ENCODE measurements around the gene CAPN2.

Gene CAPN2

DNA sequence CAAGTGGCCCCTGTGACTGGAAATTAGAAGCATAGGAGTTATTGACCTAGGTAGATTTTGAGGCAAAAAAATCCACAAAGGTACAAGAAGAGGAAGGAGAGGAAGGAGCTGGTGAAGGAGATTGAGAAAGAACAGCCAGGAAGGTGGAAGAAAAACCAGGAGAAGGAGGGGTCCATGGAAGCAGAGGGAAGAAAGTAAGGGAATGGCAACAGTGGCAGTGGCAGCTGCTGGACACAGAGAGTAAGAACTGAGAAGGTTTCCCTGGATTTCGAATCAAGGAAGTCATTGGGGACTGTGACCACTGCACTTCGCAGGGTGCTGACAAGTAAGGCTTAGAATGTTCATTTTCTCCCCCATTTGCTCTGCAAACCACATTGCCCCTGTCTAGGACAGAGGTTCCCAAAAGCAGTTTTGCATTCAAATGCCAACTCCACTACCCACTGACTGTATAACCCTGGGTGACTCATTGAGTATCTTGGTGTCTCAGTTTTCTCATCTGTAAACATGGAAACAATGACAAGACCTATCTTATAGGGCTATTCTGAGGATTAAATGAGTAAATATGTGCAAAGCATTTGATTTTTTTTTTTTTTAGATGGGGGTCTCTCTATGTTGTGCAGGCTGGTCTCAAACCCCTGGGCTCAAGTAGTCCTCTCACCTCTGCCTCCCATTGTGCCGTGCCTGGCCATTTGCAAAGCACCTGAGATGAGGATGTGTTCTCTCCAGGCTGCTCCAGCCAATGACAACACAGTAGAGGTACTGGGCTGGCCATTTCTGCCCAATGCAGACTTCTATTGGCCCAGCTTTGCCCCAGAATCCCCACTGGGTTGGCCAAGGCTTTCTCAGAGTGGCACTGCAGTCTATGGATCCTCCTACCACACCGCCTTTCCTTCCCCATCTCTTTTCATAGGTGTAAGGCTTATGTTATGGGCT, 9.3 kb upstream of the CAPN2 start:
- no peak for DNase-seq

DNA sequence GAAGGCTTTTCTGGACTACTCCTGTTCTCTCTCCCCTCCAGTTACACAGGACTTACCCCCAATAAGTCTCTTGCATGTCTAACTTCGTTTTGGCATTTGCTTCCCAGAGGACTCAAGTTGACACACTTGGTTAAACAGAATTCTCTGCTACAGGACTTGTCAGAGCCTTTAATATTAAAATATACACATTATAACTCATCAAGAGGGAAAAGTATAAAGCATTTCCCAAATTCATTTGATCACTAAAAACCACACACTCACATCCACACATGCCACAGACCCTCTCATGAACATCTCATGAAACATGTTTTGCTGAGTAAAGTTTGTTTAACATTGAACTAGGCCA, 8.7 kb upstream of the CAPN2 start:
- no peak for DNase-seq

DNA sequence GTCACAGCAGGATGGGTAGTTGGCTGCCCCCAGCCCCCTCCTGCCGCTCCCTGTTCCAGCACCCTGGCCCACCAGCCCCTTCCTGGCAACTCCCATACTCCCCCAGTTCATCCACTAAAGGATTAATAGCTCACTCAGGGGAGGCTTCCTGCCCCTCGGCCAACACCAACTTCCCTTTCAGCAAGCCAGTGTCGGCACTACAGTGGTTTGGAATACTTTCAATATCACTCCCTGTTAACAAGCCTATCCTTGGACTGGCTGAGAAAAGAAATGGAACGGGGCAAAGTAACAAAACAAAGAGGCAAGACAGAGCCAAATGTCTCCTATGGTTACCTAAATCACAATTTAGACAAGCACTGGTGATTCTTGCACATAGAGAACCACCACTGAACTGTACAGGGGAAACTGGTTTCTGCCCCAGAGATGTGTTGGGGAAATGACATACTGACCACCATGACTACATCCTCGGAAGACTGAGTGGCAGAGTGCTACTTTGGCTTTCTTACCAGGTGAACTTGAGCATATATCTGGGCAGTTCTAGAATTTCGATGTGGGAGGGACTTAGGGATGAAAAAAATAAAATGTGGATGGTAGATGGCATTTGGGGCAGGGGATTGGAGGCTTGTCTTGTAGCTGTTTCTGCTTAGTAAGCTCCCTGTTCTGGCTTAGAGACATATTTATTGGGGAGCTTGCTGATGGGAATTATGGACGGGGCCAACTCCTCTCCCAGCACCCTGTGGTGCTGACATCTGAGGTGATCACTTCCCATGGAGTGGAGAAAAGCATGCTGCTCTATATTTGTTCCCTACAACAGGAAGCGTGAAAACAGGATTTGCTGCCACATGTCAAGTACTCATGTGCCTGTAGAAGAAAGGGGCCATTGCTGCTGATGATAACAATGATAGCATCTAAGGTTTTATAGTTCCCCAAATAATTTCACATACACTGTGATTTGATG, 7.1 kb upstream of the CAPN2 start:
- no peak for DNase-seq

DNA sequence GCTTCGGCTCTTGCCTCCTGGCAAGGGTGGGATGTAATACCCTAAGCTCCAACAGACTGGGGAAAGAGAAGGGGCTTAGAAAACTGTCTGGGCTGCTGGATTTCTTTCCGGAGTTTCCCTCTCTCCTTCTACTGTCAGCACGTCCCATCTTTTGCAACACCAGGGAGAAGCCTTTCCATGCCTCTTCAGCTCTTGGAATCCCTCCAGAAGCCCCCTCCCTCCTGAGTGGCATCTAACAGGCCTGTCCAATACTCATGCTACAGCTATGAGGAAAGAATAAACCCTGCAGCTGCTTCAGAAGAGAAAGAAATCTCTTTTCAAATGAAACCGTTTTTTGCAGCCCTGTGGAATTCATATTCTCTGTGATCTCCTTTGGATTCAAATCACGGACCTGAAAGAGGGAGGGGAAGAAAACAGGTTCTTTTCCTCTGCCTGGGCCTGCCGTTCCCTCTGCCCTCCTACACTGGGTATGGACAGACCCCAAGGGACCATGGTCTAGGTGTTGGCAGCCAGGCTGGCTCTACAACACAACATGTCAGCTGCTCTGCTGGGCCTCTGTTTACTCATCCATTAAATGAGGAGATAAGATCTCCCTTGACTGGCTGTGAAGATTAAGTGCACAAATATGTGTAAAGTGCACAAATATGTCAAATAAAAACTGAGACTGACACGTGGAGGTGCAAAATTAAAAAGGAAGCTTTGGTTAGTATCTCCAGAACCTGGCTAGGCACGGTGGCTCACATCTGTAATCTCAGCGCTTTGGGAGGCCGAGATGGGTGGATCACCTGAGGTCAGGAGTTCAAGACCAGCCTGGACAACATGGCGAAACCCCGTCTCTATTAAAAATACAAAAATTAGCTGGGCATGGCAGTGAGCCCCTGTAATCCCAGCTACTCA, 6.0 kb upstream of the CAPN2 start:
- no peak for DNase-seq

DNA sequence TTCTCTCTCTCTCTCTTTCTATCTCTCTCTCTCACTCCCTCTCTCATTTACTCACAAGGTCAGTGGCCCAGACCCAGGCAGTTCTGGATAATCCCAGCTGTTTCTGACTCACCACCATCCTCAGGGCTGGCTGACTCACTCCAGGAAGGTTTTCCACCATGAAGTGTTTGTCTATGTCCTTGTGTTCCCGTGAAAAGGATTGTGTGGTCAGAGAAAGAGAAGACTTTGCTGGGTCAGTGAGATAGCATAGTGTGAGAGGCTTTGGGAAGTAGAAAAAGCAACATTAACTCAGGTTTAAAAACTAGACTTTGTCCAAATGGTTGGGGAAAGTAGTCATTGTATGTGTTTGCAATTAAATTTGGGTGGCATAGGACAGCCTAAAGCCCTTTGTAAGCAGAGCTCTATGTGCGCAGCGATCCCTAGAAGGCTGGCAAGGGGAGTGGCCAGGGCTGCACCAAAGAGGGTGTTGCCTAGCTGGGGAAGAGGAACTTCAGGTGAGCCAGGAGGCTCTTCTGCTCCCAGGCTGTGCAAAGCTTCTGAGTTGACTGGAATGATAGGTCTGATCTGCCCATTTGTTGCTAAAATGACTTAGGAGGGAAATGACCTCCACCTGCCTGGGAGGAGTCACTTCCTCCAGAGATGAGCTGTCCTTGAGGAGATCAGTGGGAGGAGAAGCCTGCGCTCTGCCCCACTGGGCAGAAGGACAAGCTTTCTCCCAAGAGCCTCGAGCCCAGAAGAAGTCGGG, 4.9 kb upstream of the CAPN2 start:
- no peak for DNase-seq

DNA sequence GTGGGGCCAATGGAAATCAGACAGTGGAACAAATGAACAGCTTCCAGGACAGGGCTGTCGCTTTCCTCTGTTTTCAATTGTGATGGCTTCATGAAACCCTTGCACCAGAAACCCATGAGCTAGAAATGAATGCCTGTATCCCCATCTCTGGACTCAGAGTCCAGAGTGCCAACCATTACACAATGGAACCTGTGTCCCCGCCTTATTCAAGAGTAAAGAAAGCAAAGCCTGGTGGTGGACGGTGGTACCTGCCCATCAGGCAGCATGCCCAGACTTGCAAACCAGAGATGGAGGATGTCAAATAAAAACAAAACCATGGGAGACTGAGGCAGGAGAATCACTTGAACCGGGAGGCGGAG, 4.4 kb upstream of the CAPN2 start:
- no peak for DNase-seq

DNA sequence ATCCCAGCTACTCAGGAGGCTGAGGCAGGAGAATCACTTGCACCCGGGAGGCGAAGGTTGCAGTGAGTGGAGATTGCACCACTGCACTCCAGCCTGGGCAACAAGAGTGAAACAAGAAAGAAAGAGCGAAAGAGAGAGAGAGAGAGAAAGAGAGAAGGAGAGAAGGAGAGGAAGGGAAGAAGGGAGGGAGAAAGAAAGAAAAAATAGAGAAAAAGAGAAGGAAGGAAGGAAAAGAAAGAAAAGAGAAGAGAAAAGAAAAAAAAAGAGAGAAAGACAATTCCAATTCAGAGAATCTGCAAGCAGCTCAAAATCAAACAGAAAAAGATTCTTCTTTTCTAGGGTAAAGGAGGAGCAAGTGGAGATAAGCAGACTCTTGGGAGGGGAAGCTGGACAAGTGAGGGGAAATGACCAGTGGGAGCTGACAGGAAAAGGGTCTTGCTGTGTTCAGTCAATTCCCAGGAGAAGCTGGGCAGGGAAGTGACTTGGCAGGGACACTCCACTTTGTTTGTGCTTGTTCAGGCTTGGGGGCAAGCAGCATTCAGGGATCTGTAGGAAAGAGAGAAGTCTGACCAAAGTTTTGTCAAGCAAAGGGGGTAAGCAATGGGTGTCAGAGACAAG, 3.6 kb upstream of the CAPN2 start:
- DNase-seq, result no peak

DNA sequence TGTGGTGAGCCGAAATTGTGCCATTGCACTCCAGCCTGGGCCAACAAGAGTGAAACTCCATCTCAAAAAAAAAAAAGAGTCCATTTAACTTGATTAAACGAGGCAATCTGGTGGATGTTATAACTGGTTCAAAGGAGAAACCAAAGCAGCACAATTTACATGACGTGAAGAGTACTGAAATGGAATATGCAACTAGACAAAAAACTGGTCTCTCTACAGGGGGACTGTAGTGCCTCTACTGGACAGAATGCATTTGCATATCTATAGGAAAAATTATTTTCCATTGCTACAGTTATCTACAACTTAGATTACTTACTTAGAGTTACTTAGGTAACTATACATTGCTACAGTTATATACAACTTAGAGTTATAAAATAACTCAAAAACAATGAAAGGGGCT, 2.7 kb upstream of the CAPN2 start:
- DNase-seq, result no peak

DNA sequence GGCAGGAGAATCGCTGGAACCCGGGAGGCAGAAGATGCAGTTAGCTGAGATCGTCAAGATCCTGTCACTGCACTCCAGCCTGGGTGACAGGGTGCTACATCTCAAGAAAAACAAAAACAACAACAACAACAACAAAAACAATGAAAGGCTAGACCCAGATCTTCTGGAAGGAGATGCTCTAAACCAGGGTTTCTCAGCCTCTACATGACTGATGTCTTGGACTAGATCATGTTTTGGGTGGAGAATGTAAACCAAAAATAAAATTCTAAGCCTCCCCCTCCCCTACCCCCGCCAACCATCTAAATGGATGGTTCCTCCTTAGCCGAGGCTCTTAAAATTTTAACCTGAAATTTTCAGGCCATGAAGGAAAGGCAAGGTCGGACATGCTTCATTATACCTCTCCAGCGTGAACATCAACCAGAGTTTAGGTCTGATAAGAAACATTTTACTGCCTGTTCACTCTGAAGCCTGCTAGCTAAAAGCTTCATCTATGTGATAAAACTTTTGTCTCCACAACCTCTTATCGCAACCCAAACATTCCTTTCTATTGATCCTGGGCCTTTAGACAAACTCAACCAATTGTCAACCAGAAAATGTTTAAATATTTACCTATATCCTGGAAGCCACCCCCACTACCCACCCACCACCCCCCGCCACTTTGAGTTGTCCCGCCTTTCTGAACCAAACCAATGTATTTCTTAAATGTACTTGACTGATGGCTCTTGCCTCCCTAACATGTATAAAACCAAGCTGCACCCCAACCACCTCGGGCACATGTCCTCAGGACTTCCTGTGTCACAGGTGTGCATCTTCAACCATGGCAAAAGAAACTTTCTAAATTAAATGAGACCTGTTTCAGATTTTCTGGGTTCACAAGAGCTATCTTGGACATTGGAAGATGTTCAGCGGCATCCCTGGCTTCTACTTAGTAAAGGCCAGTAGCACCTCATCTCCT, 1.9 kb upstream of the CAPN2 start:
- no peak for DNase-seq

DNA sequence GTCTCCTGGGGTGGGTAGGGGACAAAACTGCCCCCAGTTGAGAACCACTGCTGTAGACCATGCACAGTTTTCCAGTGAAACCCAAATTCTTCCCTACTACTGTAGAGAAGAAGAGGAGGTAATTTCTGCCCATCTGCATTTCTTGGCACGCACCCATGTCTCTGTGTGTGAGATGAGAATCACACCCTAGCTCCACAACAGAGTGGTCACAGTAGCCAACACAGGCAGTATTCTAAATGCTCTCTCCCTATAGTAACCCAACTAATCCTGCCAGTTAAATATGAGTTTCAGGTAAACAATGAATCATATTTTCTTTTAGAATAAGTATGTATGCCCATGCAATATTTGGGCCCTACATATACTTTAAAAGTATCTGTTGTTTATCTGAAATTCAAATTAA, 1.2 kb upstream of the CAPN2 start:
- no peak for DNase-seq

DNA sequence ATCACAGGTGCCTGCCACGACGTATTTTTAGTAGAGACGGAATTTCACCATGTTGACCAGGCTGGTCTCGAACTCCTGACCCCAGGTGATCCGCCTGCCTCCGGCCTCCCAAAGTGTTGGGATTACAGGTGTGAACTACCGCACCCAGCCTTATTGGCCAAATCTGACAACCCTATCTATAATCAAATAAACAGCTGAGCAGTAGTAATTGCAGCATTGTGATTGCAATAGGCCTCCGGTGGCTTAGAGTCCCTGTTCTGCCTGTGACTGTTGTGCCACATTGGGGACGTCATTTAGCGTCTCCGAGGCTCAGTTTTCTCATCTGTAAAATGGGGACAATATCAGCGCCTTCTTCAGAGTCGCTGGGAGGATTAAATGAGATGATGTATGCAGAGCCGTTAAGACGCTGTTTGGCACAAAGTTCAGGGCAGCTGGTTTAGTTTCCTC, 569 bp upstream of the CAPN2 start:
- no peak for DNase-seq

DNA sequence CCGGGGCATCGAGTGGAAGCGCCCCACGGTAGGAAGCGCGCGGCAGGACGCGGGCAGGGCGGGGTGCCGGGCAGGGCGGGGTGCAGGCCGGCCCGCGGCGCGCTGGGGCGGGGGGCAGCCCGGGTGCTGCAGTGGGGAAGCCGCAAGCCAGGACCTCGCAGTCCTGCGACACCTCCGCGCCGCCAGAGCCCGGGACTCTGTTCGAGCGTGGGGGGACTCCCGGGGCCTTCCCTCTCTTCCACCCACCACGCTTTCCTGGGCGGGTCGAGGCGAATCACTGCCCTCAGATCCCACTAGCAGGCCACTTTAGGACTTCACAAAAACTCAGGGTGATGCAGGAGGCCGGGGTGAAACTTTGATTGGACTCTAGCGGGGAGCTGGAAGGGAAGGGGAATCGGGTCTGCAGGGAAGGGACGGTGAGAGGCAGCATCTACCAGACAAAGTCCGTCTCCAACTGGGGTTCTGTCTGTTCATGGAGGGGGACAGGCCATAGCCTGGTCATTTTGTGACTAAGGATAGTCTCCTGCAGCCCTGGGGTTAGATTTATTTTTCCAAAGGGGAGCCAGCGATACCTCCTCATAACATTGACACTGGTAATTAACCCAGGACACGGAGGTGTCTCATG, 623 bp downstream of the CAPN2 start:
- no peak for DNase-seq

DNA sequence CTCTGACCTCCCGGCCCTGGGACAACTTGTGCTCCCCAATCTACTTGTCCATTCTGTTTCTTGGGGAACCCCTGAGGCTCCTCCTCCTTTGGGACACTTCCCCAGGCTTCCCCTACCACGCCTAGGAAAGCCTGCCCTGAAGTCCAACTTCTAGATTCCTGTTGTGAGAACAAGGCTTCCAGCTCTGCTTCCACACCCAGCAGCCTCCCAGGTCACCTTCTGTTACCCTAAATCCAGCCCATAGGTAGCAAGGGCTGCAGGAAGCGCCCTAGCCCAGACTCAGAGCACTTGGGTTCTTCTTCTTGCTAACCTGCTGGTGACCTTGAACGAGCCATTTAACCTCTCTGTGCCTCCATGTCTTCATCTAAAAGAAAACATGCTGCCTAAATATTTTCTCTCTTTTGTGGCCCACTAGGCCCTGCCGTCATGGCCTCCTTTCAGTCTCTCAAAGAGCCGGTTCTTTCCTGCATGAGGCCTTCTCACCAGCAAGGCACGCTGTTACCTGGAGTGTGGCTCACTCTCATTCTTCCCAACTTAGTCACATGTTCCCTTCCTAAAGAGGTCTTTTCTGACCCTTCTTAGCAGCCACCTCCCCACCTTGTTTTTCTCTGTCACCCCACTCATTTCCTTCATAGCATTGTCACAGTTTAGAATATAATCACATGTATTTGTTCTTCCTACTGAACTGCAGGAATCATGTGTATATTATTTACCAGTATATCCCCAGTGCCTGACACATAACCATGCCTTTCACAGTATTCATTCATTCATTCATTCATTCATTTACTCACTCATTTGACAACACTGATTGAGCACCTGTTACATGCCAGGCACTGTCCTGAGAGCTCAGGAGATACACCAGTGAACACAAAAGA, 1.4 kb downstream of the CAPN2 start:
- no peak for DNase-seq

DNA sequence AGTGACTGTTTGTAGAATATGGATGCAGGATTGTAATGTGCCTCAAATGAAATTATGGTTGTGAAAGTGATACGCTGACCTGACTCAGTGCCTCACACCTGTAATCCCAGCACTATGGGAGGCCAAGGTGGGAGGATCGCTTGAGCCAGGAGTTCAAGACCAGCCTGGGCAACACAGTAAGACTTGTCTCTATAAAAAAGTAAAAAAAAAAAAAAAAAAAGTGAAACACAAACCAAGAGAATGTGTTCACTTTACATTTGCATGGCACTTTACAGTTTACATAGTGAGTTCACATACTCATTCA, 2.0 kb downstream of the CAPN2 start:
- no peak for DNase-seq

DNA sequence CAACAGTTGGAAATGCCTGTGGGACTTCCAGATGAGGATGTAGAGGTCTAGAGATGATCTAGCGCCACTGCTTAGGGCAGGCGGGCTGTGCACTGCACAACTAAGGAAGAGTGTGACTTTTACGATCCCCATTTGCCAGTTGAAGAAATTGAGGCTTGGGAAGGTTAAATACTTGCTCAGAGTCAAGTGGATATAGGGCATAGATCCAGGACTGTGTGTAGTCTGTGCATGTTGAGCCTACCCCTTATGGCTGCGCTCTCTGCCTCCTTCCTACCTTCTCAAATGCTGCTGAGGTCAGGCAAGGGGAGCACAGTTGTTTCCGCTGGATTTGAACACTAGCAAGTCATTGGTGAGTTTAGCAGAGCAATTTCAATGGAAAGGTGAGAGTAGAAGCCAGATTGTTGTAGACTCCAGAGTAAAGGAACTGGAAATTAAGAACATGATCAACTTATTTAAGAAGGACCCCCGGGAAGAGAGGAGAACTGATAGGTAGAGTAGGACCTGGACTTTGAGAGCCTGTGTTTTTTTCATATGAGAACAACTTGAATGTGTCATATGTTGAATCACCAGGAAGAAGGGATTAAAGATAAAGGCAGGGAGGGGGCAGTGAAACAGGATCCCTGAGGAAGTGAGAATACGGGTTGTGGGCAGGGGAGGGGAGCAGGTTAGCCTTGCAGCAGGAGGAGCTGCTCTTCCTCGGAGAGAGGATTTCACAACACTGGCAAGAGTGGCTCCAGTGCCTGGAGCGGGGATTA, 2.7 kb downstream of the CAPN2 start:
- no peak for DNase-seq

DNA sequence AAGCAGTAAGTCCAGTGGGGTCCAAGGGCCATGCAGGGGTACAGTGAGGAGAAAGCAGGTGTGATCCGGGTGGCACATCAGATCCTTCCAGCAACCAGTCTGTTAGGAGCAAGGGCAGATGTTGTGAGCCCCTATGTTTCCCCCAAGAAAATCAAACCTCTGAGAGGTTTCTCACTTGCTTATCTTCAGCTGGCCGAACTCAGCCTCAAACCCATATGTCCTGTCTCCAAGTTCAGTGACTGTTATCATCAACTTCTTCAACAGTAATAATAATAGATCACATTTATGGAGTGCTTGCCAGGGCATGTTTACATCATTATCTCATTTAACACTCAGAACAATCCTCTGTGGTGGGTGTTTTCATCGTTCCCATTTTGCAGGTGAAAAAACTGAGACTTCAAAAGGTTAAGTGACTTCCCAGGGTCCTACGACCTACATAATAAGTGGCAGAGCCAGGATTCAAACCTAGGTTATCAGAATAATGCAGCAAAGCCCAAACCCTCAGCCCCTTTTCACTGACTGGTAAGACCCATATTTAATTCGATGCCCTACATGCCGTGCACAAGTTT, 3.3 kb downstream of the CAPN2 start:
- no peak for DNase-seq

DNA sequence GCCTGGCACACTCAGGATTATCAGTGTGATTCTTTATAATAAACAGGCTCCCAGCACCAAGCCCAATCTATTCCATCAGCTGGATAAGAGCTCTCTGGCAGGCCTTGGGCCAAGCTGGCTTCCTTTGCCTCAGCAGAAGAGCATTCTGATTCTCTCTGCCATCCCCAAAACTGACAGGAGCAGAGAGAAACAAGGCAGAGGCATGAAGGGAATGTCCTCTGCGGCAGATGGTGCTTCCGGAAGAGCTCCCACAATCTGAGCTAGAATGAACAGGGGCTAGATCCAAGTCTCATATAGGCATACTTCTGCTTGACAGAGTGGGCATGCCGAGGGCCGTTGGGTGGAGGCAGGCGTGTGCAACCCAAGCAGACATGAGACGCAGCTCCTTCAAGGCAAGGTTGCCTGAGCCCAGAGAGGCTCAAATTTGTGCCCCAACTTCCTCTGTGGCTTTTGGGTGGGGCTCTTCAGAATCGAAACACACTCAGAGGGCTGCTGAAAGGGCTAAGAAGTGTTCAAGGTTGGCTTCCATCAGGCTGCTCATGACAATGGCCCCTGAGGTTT, 4.0 kb downstream of the CAPN2 start:
- no peak for DNase-seq

DNA sequence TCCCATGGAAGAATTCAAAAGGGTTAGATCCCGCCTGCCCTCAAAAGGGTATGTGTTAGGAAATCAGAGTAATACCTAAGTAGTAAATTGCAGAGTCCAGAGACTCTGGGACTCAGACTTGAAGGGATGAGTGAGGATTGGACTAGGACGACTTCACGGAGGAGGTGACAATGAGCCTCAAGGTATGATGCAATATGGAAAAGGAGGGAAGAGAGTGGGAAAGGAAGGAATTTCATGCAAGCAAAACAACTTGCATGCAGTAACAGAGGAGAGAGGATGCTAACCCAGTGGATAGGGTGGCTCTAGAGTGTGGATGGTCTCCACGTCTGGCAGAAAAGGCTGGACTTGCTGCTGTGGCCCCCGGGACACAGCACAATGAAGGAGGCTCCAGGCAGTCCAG, 4.8 kb downstream of the CAPN2 start:
- no peak for DNase-seq

All from SIG-M5 (cell line).